ENCODE measurements around the gene EDEM3. TPM values are rescaled to one million over a fixed set of nuclear protein-coding genes. Genes with fewer than 3 reads are reported as not detected.

The EDEM3 gene
- total RNA-seq, 3 donors from 2014 or later = 42.3 to 44.5 (median 43.2) TPM

DNA sequence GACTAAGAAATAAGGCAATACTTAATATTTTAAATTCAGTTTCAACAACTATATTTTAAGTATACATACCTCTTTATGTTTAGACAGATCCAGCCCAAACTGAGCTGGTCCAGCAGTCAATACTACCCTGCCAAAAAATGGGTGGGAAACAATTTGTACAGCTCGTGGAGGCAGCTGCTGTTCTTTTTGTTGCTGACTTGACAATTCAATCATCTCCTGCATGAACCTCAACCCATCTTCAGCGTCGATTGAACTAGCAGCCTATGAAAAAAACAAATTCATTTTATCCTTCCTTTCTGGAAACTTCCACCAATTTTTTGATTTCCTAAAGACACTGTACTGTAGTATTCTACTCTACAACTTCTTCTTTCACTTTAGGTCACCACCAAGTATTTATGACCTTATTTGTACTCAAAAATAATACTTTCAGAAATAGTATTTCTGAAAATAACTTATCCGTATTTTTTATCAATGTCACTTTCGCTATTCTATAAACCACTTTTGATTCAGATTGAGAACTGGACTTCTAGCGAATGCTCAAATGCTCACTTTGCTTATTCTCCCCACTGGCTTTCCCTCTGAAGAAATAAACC, 46.5 kb downstream of the EDEM3 start:
- Histone ChIP-seq H3K27me3 (no peaks in the 10 kb centered on the region), H3K4me1 (no peaks in the 10 kb centered on the region), H3K27ac (no peak overlapping the region), H3K4me3 (no peak overlapping the region), H3K36me3 (no peaks in the 10 kb centered on the region), H3K9me3 (no peaks in the 10 kb centered on the region)
- intact Hi-C loops (cut with DNase I; ENCODE audit: low total_unique reads) = no loop called here
- DNase-seq (ENCODE audit: low spot score in 2 of 2) = no peak
- no peak for TF ChIP-seq POLR2A (IDR thresholded peaks at IDR 0.05)
- TF ChIP-seq POLR2AphosphoS5 (IDR thresholded peaks at IDR 0.05) = no peak
- TF ChIP-seq, protein P1, sequence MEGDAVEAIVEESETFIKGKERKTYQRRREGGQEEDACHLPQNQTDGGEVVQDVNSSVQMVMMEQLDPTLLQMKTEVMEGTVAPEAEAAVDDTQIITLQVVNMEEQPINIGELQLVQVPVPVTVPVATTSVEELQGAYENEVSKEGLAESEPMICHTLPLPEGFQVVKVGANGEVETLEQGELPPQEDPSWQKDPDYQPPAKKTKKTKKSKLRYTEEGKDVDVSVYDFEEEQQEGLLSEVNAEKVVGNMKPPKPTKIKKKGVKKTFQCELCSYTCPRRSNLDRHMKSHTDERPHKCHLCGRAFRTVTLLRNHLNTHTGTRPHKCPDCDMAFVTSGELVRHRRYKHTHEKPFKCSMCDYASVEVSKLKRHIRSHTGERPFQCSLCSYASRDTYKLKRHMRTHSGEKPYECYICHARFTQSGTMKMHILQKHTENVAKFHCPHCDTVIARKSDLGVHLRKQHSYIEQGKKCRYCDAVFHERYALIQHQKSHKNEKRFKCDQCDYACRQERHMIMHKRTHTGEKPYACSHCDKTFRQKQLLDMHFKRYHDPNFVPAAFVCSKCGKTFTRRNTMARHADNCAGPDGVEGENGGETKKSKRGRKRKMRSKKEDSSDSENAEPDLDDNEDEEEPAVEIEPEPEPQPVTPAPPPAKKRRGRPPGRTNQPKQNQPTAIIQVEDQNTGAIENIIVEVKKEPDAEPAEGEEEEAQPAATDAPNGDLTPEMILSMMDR (IDR thresholded peaks at IDR 0.05) = no peak

DNA sequence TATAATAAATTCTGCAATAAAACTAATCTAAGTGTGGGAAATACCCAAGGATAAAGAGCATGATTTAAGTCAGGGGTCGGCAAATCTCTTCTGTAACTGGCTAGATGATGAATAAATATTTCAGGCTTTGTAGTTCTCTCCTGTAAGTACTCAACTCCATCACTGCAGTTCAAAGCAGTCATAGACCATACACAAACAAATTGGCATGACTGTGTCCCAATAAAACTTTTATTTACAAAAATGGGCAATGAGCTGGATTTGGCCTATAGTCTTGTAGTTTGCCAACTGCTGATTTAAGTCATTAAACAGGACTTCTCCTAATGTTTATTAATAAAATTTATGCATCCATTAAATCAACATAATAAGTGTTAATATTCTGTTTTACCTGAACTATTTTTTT, 49.4 kb downstream of the EDEM3 start:
- Histone ChIP-seq H3K27me3 (no peaks in the 10 kb centered on the region), H3K4me1 (no peaks in the 10 kb centered on the region), H3K36me3 (no peaks in the 10 kb centered on the region), H3K9me3 (no peaks in the 10 kb centered on the region), H3K27ac (no peak overlapping the region), H3K4me3 (no peak overlapping the region)
- TF ChIP-seq, protein P1 (IDR thresholded peaks at IDR 0.05) = no peak
- TF ChIP-seq POLR2A (IDR thresholded peaks at IDR 0.05) (no peak), POLR2AphosphoS5 (IDR thresholded peaks at IDR 0.05) (no peak)
- DNase-seq (ENCODE audit: low spot score in 2 of 2) = no peak
- intact Hi-C loops (cut with DNase I; ENCODE audit: low total_unique reads) = no loop called here

DNA sequence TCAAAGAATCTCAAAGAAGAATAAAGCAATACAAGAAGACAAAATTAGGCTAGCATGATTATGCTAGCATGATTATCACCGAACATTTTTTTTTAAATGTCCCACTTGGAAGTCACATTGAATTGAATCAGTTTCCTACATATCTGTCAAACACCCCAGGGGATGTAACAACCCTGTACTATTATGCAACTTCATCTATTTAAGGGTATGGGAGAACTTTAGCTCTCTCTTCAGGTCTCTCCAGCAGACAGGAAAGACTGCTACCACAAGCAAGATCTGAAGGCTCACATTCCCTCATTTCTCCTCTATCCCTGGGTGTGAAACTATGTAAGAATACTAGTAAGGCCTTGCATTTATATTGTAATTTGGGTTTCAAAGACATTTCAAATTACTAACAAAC, 52.8 kb downstream of the EDEM3 start:
- Histone ChIP-seq H3K4me1 (no peaks in the 10 kb centered on the region), H3K9me3 (no peaks in the 10 kb centered on the region), H3K36me3 (no peaks in the 10 kb centered on the region), H3K27ac (no peak overlapping the region), H3K4me3 (no peak overlapping the region), H3K27me3 (no peaks in the 10 kb centered on the region)
- intact Hi-C loops (cut with DNase I; ENCODE audit: low total_unique reads) = no loop called here
- DNase-seq (ENCODE audit: low spot score in 2 of 2) = no peak
- TF ChIP-seq, protein P1 (IDR thresholded peaks at IDR 0.05) = no peak
- TF ChIP-seq POLR2A (IDR thresholded peaks at IDR 0.05) (no peak), POLR2AphosphoS5 (IDR thresholded peaks at IDR 0.05) (no peak)

DNA sequence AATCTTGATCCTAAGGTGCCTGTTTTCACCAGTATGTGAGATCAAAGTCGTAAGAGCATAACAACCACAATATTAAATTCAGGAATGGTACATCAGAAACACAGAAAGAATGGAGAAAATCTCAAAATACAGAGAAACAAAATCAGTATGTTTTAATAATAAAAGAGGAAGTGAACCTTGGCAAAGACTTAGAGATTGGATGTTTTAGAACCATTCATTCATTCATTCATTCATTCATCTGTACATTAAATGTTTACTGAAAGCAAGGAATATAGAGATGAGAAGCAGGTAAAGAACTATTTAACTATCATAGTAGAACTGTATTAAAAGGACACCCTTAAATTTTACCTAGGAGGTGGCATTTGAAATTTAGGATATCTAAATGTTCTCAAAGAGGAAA, 55.7 kb downstream of the EDEM3 start:
- no peak for TF ChIP-seq POLR2AphosphoS5 (IDR thresholded peaks at IDR 0.05)
- TF ChIP-seq, protein P1 (IDR thresholded peaks at IDR 0.05) = no peak
- no peak for TF ChIP-seq POLR2A (IDR thresholded peaks at IDR 0.05)
- Histone ChIP-seq H3K27ac (no peak overlapping the region), H3K36me3 (no peaks in the 10 kb centered on the region), H3K9me3 (no peaks in the 10 kb centered on the region), H3K4me1 (no peaks in the 10 kb centered on the region), H3K4me3 (no peak overlapping the region), H3K27me3 (no peaks in the 10 kb centered on the region)
- no peak for DNase-seq (ENCODE audit: low spot score in 2 of 2)
- intact Hi-C loops (cut with DNase I; ENCODE audit: low total_unique reads) = no loop called here

DNA sequence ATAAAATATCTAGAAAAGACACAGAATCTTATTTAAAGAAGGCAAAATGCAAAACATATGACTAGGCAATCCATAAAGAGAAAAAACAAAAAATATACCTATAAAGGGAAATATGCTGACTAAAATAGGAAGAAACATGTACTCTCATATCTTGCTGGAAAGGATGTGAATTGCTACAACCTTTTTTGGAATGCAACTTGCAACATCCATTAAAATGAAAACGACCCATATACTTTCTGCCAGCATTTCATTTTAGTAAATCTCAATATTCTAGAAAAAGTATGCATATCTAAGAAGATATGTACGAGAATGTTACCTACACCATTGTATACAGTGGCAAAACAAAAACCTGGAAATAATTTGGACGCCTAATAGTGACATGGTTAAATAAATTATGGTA, 56.6 kb downstream of the EDEM3 start:
- Histone ChIP-seq H3K27ac (no peak overlapping the region), H3K4me1 (no peaks in the 10 kb centered on the region), H3K36me3 (peaks cover 4% of the 10 kb centered on the region), H3K4me3 (no peak overlapping the region), H3K9me3 (no peaks in the 10 kb centered on the region), H3K27me3 (no peaks in the 10 kb centered on the region)
- intact Hi-C loops (cut with DNase I; ENCODE audit: low total_unique reads) = no loop called here
- TF ChIP-seq POLR2A (IDR thresholded peaks at IDR 0.05) (no peak), POLR2AphosphoS5 (IDR thresholded peaks at IDR 0.05) (no peak)
- no peak for DNase-seq (ENCODE audit: low spot score in 2 of 2)

DNA sequence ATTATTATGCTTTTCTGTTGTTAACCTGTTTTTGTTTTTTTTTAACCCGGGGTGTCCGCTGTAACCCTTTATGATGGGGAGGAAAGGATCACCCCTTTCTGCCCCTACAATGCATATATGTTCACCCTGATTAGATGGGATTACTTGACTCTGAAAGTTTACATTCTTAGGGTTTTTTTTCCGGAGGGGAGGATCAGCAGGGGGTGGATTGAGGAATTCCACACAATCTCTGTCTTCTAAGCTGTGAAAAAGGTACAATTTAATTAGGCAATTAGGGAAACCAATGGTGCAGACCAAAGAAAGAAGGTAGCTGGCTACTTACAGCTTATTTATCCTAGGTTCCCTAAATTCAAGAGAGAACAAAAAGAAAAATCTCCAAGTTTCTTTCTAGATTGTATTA, 58.3 kb downstream of the EDEM3 start:
- Histone ChIP-seq H3K27ac (no peak overlapping the region), H3K9me3 (no peaks in the 10 kb centered on the region), H3K4me1 (no peaks in the 10 kb centered on the region), H3K4me3 (no peak overlapping the region), H3K27me3 (no peaks in the 10 kb centered on the region), H3K36me3 (peaks cover 4% of the 10 kb centered on the region)
- no peak for DNase-seq (ENCODE audit: low spot score in 2 of 2)
- TF ChIP-seq, protein P1 (IDR thresholded peaks at IDR 0.05) = no peak
- TF ChIP-seq POLR2A (IDR thresholded peaks at IDR 0.05) = no peak
- TF ChIP-seq POLR2AphosphoS5 (IDR thresholded peaks at IDR 0.05) = no peak
- intact Hi-C loops (cut with DNase I; ENCODE audit: low total_unique reads) = no loop called here

All from breast epithelium (tissue), 4 donors.